GM18873 (cell line): ENCODE data around the gene PITHD1.
A peak's percentile ranks its signal among the peaks of the same experiment; 100 is the strongest.
"Not testable (repeated sequence)": the region's sequence is repeated elsewhere in the genome, so short reads cannot be mapped to it uniquely, and the experiment has no call there.

Source experiments
- ATAC-seq: cut with Tn5 transposase; IDR thresholded peaks from one replicate; pipeline ENCODE4 v1.9.1; 2021; ENCODE audit warnings: mild to moderate bottlenecking, moderate library complexity, moderate number of reproducible peaks; ENCODE audit not compliant: unreplicated experiment, low FRiP score

The PITHD1 gene

DNA sequence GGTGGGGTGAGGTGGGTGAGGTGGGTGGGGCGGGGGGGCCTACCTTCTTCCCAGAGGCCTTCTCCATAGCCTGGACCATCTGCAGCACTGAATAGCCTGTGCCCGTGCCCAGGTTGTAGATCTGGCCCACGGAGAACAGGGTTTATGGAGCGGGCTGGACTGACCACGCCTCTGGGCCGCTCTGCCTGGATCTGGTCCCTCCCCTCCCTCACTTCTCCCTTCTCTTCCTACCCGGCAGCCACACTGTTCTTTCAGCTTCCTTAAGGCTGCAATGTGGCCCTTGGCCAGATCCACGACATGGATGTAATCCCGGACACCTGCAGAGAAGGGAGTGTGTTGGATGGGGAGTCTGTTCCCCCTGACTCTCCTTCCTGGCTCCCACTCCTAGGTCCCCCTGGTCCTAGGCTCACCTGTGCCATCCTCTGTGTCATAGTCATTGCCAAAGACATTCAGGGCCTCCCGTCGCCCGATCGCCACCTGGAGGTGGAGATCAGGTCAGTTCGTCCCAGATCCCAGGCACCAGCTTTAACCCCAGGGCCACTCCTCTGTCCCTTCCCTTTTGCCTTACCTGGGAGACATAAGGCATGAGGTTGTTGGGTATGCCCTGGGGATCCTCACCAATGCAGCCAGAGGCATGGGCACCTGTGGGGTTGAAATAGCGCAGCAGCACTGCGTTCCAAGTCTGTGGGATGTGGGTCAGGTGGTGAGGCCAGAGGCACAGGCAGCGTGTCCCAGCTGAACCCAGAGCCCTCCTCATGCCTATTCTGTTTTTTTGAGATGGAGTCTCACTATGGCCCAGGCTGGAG, 18.5 kb downstream of the PITHD1 start:
- no peak for ATAC-seq

DNA sequence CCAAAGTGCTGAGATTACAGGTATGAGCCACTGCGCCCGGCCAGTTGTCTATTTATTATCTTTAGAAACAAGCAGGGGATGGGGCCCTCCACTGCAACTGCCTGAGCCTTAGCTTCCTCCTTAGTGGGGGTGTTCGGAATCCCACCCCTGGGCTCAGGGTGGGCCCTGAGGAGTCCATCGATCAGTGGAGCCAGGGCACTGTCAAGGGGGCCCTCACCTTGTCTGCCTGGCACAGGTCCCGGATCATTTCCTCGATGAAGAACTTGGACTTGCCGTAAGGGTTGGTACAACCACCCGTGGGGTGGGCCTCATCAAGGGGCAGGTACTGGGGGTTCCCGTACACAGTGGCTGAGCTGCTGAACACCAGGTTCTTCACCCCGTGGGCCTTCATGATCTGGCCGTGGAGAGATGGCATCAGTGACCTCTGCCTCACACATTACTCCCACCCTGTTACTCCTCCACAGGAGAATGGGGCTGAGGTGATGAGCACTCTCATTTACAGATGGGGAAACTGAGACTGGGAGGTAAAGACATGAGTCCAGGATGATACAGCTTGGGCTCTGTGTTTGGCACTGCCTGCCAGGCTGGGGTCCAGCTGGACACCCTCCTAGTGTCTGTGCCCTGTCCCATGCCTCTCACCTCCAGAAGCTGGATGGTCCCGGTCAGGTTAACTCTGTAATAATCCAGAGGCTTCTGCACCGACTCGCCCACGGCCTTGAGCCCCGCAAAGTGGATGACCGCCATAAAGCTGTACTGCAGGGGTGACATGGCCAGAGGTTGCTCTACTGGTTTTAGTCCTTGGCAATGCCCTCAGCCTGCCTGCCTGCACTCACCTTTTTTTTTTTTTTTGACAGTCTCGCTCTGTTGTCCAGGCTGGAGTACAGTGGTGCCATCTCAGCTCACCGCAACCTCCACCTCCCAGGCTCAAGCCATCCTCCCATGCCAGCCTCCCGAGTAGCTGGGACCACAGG, 19.5 kb downstream of the PITHD1 start:
- no peak for ATAC-seq

DNA sequence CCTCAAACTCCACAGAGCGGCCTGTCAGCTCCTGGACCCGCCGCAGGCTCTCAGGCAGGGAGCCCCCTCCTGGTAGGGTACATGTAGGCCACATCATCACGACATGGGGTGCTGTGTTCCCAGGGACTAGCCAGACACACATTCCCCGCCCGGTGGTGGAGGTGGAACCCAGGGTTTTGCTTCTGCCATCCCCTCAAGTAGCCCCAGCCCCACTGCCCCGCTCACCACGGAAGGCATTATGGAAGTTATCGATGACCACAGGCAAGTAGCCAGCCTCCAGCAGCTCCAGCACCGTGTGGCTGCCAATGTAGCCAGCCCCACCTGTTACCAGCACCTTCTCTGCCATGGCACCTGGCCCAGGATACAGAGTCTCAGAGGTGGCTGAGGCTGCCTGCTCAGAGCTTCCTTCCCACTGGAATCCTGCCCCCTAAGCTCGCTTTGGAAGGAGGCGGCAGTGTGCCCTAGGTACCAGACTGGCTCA, 20.5 kb downstream of the PITHD1 start:
- ATAC-seq, result no peak

DNA sequence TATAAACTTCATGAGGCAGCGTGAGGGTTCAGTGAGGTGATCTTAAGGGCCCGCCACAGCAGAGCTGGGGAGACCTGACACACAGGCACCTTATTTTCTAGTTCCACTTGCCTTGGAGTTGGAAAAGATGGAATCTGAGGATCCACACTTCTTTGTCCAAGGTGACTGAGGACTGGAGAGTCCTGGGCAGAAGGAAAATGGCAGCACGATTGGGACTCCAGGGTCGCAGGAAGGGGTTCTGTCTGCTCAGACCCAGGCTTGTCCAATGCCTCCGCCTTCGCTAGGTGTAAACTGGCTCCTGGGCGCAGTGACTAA, 21.0 kb downstream of the PITHD1 start:
- ATAC-seq, result no peak

DNA sequence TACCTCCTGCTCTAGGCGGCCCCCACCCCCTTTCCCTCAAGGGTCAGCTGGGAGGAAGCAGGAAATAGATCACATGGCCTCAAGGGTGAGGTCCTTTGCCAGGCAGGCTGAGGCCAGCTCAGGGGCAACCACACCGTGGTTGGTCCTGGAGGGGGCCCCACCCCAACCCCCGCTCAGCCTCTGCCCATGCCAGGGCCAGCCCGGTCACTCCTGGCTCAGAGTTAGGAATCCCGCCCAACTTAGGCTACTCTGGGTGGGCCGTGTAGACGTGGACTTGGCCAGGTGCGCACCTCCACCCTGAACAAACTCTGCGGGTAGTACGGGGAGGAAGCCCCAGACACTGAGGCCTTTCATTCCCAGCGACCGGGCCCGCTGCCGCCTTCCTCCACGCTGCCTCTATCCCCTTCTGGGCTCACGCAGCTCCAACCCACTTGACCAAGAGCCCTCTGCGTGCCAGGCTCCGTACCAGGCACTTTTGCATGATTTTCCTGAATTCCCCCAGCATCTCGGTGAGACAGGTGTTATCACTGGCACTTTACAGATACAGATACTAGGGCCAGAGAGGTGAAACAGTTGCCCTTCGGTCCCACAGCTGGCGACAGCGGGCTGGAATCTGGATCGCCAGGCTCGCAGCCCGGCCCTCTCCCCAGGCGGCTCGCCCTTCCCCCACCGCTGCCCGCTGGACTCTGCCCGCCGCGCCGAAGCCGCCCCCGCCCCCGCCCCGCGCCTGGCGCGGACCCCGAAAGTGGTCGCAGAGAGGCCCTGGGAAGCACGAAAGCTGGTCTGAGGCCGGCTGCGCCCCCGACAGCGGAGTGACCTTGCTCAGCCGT, 21.6 kb downstream of the PITHD1 start:
- peak; percentile 5 for ATAC-seq

DNA sequence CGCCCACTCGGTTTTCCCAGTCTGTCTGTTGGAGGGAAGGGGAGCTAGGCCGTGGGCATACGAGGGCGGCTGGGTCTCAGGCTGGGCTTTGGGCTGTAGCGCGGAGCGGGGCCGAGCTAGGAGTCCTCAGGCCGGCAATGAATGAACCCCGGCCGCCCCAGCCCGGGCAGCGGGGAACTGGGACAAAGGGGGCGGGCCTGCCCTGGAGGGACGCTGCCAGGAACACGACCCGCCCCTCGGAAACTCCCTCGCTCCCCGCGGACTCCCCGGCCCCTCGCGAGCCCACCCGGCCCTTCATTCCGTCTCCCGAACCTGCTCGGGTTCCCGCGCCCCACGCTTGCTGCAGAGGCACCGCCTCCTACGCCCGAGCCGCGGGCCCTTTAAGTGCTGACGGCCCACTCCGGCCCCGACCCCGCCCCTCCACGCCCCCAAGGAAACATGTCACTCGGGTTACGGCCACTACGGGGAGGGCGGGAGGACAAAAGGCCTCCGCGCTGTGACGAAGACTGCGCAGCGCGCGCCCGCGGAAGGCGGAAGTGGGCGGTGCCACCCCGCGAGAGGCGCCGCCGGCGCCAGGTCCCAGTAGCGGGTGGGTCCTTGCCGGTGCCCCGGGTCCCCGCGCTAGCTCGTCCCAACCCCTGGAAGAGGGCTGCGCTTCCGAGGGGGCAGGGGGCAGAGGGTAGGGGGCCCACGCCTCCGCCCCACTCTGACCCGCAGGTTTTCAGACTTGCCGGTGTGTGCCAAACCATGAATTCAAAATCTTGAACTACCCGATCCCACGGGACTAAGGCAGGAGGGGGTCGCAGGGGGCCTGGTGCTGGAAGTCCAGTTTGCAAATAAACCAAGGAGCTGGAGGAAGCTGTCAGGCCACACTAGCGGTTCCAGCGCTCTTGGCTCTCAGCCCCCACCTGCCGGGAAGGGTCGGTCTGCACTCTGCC, 22.5 kb downstream of the PITHD1 start, which contains the start of gene GALE:
Gene GALE, minus strand, starts transcription at position 355 of the 938 bp plus-strand sequence. CDS start 1,747 bp downstream, outside the sequence.
- peak; percentile 36 for ATAC-seq

DNA sequence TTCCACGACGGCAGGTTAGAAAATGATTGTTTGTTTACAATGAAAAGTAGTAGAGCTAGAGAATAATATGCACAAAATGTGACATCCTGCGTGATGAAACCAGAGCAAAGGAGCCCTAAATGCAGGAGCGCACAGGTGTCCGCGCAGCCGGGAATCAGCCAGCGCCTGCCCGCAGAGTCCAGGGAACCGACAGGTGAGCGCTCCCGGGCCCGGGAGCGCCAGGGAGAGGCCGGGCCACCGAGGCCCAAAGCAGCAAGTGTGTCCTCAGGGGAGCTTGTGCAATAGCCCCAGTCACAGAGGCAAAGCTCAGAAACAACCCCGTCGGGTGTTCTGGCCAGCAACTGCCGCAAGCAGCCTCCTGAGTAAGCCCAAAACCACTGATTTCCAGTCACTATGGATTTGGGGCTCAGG, 23.1 kb downstream of the PITHD1 start:
- no peak for ATAC-seq

DNA sequence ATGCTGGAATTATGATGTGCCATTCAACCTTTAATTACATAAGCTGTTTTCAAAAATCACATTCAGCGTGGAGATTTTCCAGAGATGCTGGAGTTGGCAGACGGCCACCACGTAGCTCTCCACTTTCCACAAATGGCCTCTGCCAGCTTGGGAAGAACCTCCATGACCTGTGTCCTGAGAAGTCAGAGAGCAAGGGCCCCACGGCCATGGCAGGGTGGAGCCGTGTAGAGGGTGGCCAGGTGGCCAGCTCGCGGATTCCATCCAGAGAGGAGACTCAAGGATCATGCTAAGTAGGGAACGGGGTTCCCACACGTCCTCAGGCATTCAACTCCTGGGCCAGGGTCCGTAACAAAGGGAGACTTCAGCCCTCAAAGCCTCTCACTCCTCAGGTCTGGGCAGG, 23.7 kb downstream of the PITHD1 start:
- ATAC-seq, result no peak

DNA sequence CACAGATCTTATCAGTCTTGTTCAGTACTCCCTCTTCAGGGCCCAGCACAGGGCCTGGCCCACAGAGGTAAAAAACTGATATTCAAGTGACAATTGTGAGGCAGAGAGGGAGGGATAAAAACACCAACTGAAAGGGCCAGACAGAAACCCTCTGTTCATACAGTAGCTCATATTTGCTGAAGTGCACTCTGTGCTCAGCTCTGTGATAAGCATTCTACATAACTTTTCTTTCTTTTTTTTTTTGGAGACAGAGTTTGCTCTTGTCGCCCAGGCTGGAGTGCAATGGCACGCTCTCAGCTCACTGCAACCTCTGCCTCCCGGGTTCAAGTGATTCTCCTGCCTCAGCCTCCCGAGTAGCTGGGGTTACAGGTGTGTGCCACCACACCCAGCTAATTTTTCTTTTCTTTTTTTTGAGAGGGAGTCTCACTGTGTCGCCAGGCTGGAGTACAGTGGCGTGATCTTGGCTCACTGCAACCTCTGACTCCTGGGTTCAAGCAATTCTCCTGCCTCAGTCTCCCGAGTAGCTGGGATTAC, 24.7 kb downstream of the PITHD1 start:
- not testable (repeated sequence) for ATAC-seq

DNA sequence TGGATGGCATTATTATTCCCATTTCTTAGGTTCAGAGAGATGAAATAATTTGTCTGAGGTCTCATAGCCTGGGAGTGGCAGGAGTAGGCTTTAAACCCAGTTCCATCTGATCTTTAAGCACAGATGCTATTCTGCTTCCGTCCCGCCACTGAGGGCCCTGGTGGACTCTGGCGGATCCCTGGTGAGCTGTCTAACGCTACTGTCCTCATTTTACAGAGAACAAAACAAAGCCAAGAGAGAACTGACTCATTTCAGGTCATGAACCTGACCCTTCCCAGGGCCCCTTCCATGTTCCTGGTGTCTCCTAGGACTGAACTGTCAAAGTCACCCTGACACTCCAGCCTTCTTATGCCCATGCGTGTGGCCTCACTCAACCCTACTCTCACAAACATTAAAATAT, 25.5 kb downstream of the PITHD1 start:
- ATAC-seq, result no peak

DNA sequence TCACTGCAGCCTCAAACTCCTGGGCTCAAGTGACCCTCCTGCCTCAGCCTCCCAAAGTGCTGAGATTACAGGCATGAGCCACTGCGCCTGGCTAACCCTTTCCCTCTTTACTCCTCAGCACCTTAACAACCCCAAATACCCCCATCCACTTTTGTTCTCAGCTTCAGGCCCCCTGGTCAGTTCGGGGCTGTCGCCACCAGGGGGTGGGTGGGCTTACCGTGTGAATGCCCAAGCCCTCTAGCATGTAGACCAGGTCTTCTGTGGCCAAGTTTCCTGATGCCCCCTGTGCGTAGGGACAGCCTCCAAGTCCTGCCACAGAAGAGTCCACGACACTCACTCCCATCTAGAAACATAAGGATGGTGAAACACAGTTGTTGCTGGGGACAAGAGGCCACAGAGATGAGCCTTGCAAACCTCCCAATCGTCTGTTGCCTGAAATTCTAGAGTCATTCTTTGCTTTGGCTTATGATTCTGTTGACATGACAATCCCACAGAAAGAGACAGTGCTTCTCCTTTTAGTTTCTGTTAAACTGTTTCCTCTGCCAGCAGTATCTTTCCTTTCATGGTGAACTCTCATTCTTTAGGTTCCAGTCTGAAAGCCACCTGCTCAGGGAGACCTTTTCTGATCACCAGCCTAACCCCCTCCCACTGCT, 26.1 kb downstream of the PITHD1 start:
- no peak for ATAC-seq

DNA sequence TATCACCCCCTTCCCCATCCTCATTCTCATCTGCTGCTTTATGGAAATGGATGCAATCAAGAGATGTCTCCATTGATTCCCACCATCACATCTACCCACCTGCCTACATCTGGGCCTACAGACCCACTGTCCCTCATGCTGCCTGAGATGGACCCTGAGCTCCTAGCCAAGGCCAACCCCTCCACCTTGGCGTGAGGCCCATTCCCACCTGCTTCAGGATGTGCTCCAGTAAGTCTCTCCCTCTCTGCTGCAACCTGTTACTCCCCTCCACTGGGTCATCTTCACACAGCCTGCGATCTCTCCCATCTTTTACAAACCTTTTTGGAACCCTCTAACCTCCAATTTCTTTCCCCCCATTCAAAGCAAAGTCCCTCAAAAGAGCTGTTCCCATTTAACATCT, 26.8 kb downstream of the PITHD1 start:
- no peak for ATAC-seq

DNA sequence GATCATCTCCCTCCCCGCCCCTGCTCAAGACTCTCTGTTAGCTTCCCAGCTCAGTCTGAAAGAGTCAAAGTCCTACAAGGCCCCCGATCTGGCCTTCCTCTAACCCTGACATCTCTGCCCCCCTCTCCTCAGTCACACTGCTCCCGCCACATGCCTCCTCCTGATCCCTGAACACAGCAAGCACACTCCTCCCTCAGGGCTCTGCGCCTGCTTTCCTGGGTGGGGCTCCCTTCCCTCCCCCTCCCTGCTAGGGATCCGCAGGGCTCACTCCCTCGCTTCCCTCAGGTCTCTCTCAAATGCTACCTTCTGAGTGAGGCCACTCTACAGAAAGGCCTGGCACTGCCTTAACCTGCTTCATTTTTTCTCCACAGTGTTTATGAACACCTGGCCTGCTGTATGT, 28.1 kb downstream of the PITHD1 start:
- no peak for ATAC-seq

DNA sequence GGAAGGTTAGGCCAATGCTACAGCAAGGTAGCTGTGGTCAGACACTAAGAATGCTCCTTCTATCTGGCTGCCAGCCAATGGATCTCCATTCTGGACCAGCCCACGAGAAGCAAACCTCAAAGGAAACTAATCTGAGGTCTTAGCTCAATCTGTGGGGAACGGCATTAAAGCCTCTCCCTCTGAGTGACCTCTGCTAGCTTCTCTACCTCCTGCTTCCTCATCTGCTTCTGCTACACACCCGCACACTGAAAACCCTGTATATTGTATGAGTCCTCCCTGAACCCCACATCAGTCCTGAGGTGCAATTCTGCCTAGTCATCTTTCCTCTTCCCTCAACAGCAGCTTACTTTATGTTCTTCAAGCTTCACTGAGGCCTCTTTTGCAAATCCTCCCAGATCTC, 29.2 kb downstream of the PITHD1 start:
- ATAC-seq, result no peak

DNA sequence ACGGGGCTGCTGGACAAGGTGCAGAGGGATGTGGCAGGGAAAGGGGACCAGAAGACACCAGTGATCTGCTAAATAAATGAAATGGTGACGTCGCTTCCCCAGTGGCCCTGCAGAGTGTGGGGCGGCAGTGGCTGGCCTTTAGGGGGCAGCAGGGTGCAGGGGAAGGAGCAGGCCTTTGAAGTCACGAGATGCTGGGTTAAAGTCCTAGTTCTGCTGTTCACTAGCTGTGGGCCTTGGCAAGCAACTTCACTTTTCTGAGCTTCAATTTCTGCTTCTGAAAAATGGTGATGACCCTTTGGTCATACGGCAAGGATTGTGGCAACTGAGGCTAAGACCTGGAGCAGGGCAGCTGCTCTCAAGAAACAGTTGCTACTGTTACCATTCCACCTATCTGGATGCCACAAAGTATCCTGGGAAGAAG, 31.5 kb downstream of the PITHD1 start:
- ATAC-seq, result no peak

DNA sequence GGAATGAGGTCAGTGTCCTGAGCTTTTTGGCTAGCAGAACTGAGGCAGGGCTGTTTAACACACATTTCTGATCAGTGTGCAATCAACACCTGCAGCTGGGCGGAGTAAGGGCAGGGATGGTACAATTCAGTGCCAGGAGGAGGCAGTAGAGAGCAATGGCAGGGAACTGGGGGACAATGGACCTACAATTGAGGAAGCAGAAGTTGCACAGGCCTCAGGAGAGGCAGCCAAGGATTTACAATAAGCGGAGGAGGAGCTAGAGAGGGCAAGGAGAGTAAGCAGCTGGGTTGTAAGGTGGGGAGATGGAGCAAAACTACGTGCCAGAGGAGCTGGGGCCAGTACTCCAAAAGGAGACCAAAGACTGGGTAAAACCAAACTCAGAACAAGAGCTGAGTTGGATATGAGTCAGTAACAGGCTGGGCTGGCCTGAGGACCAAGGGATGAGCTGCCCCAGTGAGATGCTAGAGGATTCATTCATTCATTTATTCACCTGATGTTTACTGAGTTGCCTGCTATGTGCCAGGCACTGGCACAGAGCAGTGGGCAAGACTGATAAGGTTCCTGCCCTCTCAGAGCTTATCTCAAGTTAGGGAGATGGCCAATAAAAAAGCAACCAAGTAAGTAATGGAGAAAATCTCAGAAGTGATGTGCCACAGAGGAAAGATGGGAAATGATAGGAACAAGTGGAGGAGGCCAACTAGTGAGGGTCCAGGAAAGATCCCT, 32.8 kb downstream of the PITHD1 start:
- ATAC-seq, result no peak

DNA sequence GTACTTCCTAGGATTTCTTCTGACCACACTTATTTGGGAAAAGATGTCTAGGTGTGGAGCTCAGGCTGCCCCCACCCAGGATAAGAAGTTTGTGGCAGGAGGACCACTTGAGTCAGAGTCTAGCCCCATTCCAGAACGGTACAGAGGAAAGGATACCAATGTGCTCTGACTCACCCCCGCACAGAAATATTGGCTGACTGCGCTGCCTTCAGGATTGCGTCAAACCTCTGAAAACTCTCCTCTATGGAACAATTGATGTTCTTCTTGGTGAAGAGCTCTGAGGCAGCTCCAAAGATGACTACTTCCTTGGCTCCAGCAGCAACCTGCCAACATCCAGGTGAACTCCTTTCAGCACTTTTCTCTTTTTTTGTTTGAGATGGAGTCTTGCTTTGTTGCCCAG, 35.8 kb downstream of the PITHD1 start:
- ATAC-seq, result no peak

DNA sequence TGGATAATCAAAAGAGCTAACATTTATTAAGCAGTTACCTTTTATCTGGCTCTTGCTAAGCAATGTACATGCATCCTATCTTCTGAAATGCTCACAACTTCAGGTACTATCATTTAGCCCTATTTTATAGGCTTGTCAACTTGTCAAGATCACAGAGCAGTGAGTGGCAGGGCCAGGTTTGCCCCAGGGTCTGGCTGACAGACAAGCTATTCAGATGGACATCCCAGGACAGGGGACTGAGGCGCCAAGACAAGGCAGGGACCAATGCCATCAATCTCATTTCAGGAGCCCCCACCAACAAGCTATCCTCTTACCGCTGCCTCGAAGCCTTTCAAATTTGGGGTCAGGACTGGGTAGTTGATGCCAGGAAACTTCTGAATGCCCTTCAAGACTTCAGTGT, 38.1 kb downstream of the PITHD1 start:
- no peak for ATAC-seq
